IPS-18c (cell line): ENCODE measurements around the gene PHACTR2.

Source experiments
- H3K4me3 ChIP-seq: 2 replicates; pipeline ENCODE4 v1.7.0; 2013; ENCODE audit warnings: low read depth, mild to moderate bottlenecking, low read length, moderate library complexity; ENCODE audit not compliant: insufficient read depth
- H3K9me3 ChIP-seq: one replicate; pipeline ENCODE4 v1.6.1; 2013; ENCODE audit warnings: mild to moderate bottlenecking, low read length, moderate library complexity; ENCODE audit not compliant: control insufficient read depth, insufficient read depth

Gene PHACTR2

GRCh38 chr6:143692696-143693095 lies 14.9 kb downstream of the PHACTR2 start:
- Histone ChIP-seq H3K9me3 (no peaks in the 10 kb centered on the region), H3K4me3 (no peak overlapping the region)

GRCh38 chr6:143694013-143694412 lies 16.2 kb downstream of the PHACTR2 start:
- Histone ChIP-seq H3K9me3 (no peaks in the 10 kb centered on the region), H3K4me3 (no peak overlapping the region)

- H3K4me3 ChIP-seq, result no peak overlapping the region
- H3K9me3 ChIP-seq, result no peaks in the 10 kb centered on the region
Observed at GRCh38 chr6:143694560-143694959, 16.8 kb downstream of the PHACTR2 start.

- no peak overlapping the region for H3K4me3 ChIP-seq
- no peaks in the 10 kb centered on the region for H3K9me3 ChIP-seq
Observed at GRCh38 chr6:143695130-143695968, 17.6 kb downstream of the PHACTR2 start.

- Histone ChIP-seq H3K4me3 (no peak overlapping the region), H3K9me3 (no peaks in the 10 kb centered on the region)
Observed at GRCh38 chr6:143695969-143696663, 18.4 kb downstream of the PHACTR2 start.

- Histone ChIP-seq H3K4me3 (no peak overlapping the region), H3K9me3 (no peaks in the 10 kb centered on the region)
Observed at GRCh38 chr6:143696664-143697000, 18.9 kb downstream of the PHACTR2 start.

GRCh38 chr6:143697076-143697800 lies 19.5 kb downstream of the PHACTR2 start:
- Histone ChIP-seq H3K9me3 (no peaks in the 10 kb centered on the region), H3K4me3 (no peak overlapping the region)

- Histone ChIP-seq H3K9me3 (no peaks in the 10 kb centered on the region), H3K4me3 (no peak overlapping the region)
Observed at GRCh38 chr6:143698329-143698728, 20.6 kb downstream of the PHACTR2 start.

GRCh38 chr6:143698759-143699429 lies 21.1 kb downstream of the PHACTR2 start:
- H3K9me3 ChIP-seq, result no peaks in the 10 kb centered on the region

GRCh38 chr6:143699430-143699825 lies 21.7 kb downstream of the PHACTR2 start:
- no peak overlapping the region for H3K4me3 ChIP-seq
- H3K9me3 ChIP-seq, result no peaks in the 10 kb centered on the region

More at GRCh38 chr6:143698759-143699429, 21.1 kb downstream of the PHACTR2 start:
- no peak overlapping the region for H3K4me3 ChIP-seq

GRCh38 chr6:143700684-143701348 lies 23.1 kb downstream of the PHACTR2 start:
- H3K4me3 ChIP-seq, result no peak overlapping the region

GRCh38 chr6:143701349-143702234 lies 23.8 kb downstream of the PHACTR2 start:
- Histone ChIP-seq H3K9me3 (no peaks in the 10 kb centered on the region), H3K4me3 (no peak overlapping the region)

More at GRCh38 chr6:143700684-143701348, 23.1 kb downstream of the PHACTR2 start:
- no peaks in the 10 kb centered on the region for H3K9me3 ChIP-seq

GRCh38 chr6:143705569-143705968 lies 27.8 kb downstream of the PHACTR2 start:
- no peaks in the 10 kb centered on the region for H3K9me3 ChIP-seq
- H3K4me3 ChIP-seq, result no peak overlapping the region

- Histone ChIP-seq H3K4me3 (no peak overlapping the region), H3K9me3 (no peaks in the 10 kb centered on the region)
Observed at GRCh38 chr6:143707697-143708096, 29.9 kb downstream of the PHACTR2 start.

- Histone ChIP-seq H3K4me3 (no peak overlapping the region), H3K9me3 (no peaks in the 10 kb centered on the region)
Observed at GRCh38 chr6:143708889-143709288, 31.1 kb downstream of the PHACTR2 start.

GRCh38 chr6:143711714-143712113 lies 33.9 kb downstream of the PHACTR2 start:
- no peak overlapping the region for H3K4me3 ChIP-seq
- no peaks in the 10 kb centered on the region for H3K9me3 ChIP-seq
